GM12801 (cell line): ENCODE data around the gene HCST.

Source experiments
- TF ChIP-seq, protein P1 (sequence below): IDR thresholded peaks from one replicate; pipeline ENCODE4 v1.5.1; 2011; ENCODE audit warnings: control low read depth; ENCODE audit not compliant: insufficient read length; ENCODE audit errors: extremely low read depth

The HCST gene, protein sequence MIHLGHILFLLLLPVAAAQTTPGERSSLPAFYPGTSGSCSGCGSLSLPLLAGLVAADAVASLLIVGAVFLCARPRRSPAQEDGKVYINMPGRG

GRCh38 chr19:35901854-35902661 is at the start of gene HCST:
HCST (plus strand) TSS chr19:35902529; CDS start chr19:35902594, 65 bp downstream.
- TF ChIP-seq, protein P1, sequence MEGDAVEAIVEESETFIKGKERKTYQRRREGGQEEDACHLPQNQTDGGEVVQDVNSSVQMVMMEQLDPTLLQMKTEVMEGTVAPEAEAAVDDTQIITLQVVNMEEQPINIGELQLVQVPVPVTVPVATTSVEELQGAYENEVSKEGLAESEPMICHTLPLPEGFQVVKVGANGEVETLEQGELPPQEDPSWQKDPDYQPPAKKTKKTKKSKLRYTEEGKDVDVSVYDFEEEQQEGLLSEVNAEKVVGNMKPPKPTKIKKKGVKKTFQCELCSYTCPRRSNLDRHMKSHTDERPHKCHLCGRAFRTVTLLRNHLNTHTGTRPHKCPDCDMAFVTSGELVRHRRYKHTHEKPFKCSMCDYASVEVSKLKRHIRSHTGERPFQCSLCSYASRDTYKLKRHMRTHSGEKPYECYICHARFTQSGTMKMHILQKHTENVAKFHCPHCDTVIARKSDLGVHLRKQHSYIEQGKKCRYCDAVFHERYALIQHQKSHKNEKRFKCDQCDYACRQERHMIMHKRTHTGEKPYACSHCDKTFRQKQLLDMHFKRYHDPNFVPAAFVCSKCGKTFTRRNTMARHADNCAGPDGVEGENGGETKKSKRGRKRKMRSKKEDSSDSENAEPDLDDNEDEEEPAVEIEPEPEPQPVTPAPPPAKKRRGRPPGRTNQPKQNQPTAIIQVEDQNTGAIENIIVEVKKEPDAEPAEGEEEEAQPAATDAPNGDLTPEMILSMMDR, result no peak

DNA sequence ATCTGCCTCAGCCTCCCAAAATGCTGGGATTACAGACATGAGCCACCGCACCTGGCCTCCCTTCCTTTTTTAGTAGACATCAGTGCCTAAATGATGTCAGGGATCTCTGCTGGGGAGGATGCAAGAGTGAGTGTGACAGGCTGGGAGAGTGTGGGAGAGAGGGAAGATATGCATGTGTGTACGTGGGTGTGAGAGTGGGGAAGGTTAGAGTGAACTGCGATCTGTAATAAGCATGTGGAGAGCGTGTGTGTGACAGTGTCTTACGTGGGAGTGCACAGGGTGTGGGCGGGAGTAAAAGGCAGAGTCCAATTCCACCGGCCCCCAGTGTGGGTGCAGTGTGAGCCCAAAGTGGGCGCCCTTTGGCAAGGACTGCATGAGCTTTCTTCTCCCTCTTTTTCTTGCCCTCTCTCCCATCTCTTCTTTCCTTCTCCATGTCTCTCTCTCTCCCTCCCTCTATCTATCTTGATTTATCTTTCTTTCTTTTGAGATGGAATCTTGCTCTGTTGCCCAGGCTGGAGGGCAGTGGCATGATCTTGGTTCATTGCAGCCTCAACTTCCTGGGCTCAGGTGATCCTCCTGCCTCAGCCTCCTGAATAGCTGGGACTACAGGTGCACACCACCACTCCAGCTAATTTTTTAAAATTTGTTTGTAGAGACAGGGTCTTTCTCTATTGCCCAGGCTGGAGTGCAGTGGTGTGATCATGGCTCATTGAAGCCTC is 49.1 kb upstream of the HCST start:
- TF ChIP-seq, protein P1, result no peak

GRCh38 chr19:35856546-35857149 is 45.7 kb upstream of the HCST start, which contains the start of gene KIRREL2:
KIRREL2 (plus strand) TSS chr19:35856911; CDS start chr19:35857120, 209 bp downstream.
- TF ChIP-seq, protein P1, result no peak

DNA sequence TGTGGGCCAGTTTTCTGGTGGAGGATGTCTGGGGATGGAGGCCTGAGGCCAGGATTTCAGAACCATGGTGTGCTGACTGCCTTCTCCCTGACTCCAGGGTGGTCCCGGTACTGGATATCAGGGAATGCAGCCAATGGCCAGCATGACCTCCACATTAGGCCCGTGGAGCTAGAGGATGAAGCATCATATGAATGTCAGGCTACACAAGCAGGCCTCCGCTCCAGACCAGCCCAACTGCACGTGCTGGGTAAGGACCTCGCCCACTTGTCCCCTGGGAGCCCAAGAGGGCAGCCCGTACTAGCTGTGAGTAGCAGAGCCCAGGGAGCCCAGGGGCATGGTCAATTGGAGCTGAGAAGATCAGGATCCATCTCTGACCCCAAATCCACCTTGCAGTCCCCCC is 44.0 kb upstream of the HCST start:
- TF ChIP-seq, protein P1, result no peak

DNA sequence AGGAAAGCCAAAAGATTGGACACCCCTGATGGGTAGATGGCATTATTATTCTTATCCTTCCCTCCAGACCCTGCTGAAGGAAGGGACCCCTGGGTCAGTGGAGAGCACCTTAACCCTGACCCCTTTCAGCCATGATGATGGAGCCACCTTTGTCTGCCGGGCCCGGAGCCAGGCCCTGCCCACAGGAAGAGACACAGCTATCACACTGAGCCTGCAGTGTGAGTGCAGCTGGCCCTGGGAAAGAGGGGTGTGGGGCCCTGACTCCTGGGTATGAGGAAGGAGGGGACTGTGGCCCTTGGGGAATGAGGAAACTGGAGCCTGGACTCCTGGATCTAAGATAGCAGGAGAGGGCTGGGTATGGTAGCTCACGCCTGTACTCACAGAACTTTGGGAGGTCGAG is 42.9 kb upstream of the HCST start:
- TF ChIP-seq, protein P1, result no peak

DNA sequence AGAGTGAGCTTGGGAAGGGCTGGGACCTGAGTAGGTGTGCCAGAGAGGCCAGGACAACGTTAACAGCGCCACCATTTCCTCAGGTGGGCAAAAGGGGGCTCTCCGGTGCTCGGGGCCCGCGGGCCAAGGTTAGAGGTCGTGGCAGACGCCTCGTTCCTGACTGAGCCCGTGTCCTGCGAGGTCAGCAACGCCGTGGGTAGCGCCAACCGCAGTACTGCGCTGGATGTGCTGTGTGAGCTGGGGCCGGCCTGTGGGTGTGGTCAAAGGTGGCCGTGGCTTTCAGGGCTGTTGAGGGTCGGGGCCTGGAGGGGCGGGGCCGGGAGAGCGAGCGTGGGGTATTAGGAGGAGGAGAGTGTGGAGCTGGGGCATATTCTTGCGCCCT is 41.9 kb upstream of the HCST start:
- TF ChIP-seq, protein P1, result no peak

DNA sequence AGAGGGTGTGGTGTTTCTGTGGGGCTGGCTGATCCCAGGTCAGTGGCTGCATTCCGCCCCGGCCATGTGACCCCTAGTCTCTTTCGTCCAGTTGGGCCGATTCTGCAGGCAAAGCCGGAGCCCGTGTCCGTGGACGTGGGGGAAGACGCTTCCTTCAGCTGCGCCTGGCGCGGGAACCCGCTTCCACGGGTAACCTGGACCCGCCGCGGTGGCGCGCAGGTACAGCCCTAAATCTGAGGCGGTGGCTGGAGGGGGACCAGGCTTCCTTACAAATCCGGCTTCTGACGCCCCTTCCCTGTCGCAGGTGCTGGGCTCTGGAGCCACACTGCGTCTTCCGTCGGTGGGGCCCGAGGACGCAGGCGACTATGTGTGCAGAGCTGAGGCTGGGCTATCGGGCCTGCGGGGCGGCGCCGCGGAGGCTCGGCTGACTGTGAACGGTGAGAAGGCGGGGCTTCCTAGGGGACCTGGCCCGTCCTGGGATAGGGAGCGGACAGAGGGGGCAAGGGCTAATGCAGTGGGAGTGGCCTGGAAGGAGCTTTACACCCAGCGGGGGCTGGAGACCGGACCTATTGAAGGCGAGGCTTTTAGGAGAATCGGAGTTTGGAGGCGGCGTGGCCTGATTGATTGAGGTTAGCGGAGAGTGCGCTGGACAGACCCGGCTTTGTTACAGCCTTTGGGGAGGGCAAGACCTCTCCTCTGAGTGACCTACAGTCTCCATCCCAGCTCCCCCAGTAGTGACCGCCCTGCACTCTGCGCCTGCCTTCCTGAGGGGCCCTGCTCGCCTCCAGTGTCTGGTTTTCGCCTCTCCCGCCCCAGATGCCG is 41.3 kb upstream of the HCST start:
- TF ChIP-seq, protein P1, result no peak
